H1 (cell line): ENCODE results near the gene SLC8A1. TPM values are rescaled to one million over a fixed set of nuclear protein-coding genes. Genes with fewer than 3 reads are reported as not detected.
A peak's percentile ranks its signal among the peaks of the same experiment; 100 is the strongest.

Experiments used
- CTCF ChIA-PET: fragments of 300-600 bp; sonication (Branson Sonifier 250); formaldehyde crosslinking; loops from one replicate; lab custom pipeline; 2021; ENCODE audit not compliant: partially characterized antibody; lab: Charles Lee
- POLR2A ChIA-PET: fragments of 300-600 bp; sonication (Branson Sonifier 250); formaldehyde crosslinking; loops from one replicate; lab custom pipeline; 2021; ENCODE audit warnings: inconsistent platforms; ENCODE audit not compliant: partially characterized antibody; lab: Charles Lee
- DNase-seq, 2 experiments: peaks; one replicate each; pipeline versions ENCODE4 v3.0.0 to v3.0.0-alpha.2; 2010 to 2022; ENCODE audit warnings: low spot score in 2 of 2, low read depth in 1 of 2, mixed read lengths in 1 of 2
- FAIRE-seq: peaks from 2 replicates; lab custom pipeline; 2011; peaks lifted over from hg19 to GRCh38; lab: Jason Lieb, UNC
- H2AFZ ChIP-seq: 2 replicates; pipeline ENCODE4 v1.8.1; 2012; ENCODE audit warnings: low read length, inconsistent platforms
- H2AK5ac ChIP-seq: 2 replicates; pipeline ENCODE4 v1.6.1; 2013; ENCODE audit warnings: low read depth, low read length
- H2BK120ac ChIP-seq: replicated peaks from 2 replicates; pipeline ENCODE3; 2013; ENCODE audit warnings: low read depth, low read length, inconsistent platforms
- H2BK12ac ChIP-seq: 2 replicates; pipeline ENCODE4 v1.6.1; 2013; ENCODE audit warnings: low read depth, low read length
- H2BK15ac ChIP-seq: 2 replicates; pipeline ENCODE4 v1.6.1; 2013; ENCODE audit warnings: low read length
- H2BK20ac ChIP-seq: 2 replicates; pipeline ENCODE4 v1.6.1; 2013; ENCODE audit warnings: low read length
- H2BK5ac ChIP-seq: 2 replicates; pipeline ENCODE4 v1.6.1; 2013; ENCODE audit warnings: low read depth, low read length
- H3K14ac ChIP-seq: 2 replicates; pipeline ENCODE4 v1.6.1; 2013; ENCODE audit warnings: inconsistent platforms; ENCODE audit not compliant: insufficient read length
- H3K18ac ChIP-seq: 2 replicates; pipeline ENCODE4 v1.6.1; 2013; ENCODE audit warnings: low read length; ENCODE audit errors: extremely low read depth
- H3K23ac ChIP-seq: 2 replicates; pipeline ENCODE4 v1.6.1; 2013; ENCODE audit warnings: inconsistent platforms; ENCODE audit not compliant: insufficient read length
- H3K23me2 ChIP-seq: 2 replicates; pipeline ENCODE4 v1.6.1; 2013; ENCODE audit warnings: low read depth, low read length
- H3K27ac ChIP-seq: 2 replicates; pipeline ENCODE4 v1.6.1; 2011; ENCODE audit warnings: low read depth, low read length, inconsistent platforms
- H3K27me3 ChIP-seq, 4 experiments: replicated peaks in 1 of 4; 1 replicate in 1 of 4; 2 replicates in 3 of 4; pipeline versions ENCODE4 v1.6.1 to v1.8.1; 2011 to 2013; ENCODE audit warnings: low read length in 3 of 4, mild to moderate bottlenecking in 3 of 4, inconsistent platforms in 2 of 4, mixed read lengths in 2 of 4, moderate library complexity in 1 of 4; ENCODE audit not compliant: control insufficient read depth in 3 of 4, insufficient read depth in 3 of 4; ENCODE audit errors: extremely low read depth in 1 of 4
- H3K36me3 ChIP-seq, 4 experiments: 2 replicates each; pipeline versions ENCODE4 v1.6.1 to v1.8.1; 2011 to 2013; ENCODE audit warnings: mild to moderate bottlenecking in 4 of 4, low read length in 3 of 4, moderate library complexity in 2 of 4, control low read depth in 1 of 4, inconsistent platforms in 1 of 4; ENCODE audit not compliant: insufficient read depth in 4 of 4, control insufficient read depth in 2 of 4
- H3K4ac ChIP-seq: replicated peaks from 2 replicates; pipeline ENCODE3; 2013; ENCODE audit warnings: low read length, low read depth, mixed read lengths, inconsistent platforms; ENCODE audit not compliant: insufficient read length
- H3K4me1 ChIP-seq, 4 experiments: replicated peaks in 1 of 4; 1 replicate in 1 of 4; 2 replicates in 3 of 4; pipeline versions ENCODE4 v1.6.1 to v1.8.1; 2011 to 2013; ENCODE audit warnings: low read length in 3 of 4, inconsistent platforms in 2 of 4, mixed read lengths in 1 of 4; ENCODE audit not compliant: insufficient read depth in 4 of 4, control insufficient read depth in 3 of 4
- H3K4me2 ChIP-seq, 2 experiments: 2 replicates each; pipeline versions ENCODE4 v1.6.1 to v1.8.1; 2011 to 2013; ENCODE audit warnings: low read depth in 2 of 2, low read length in 2 of 2, control low read depth in 1 of 2, inconsistent platforms in 1 of 2, mild to moderate bottlenecking in 1 of 2; ENCODE audit not compliant: insufficient read depth in 1 of 2
- H3K4me3 ChIP-seq, 4 experiments: fragments of 200-600, 300-600 bp in 1 of 4; sonication (generic), shearing (Covaris generic), sonication (Bioruptor Twin) in 1 of 4; 2 replicates each; pipeline versions ENCODE4 v1.5.1 to v1.8.1; 2011 to 2016; ENCODE audit warnings: low read length in 4 of 4, low read depth in 3 of 4, control low read depth in 2 of 4, inconsistent platforms in 2 of 4, mild to moderate bottlenecking in 2 of 4, mixed read lengths in 1 of 4, moderate library complexity in 1 of 4; ENCODE audit not compliant: insufficient read depth in 2 of 4; ENCODE audit errors: extremely low read depth in 1 of 4
- H3K56ac ChIP-seq: replicated peaks from 2 replicates; pipeline ENCODE3; 2013; ENCODE audit warnings: low read depth, mild to moderate bottlenecking, mixed read lengths, low read length, inconsistent platforms; ENCODE audit not compliant: insufficient read length
- H3K79me1 ChIP-seq: 2 replicates; pipeline ENCODE4 v1.6.1; 2013; ENCODE audit warnings: low read depth, low read length, control low read depth
- H3K79me2 ChIP-seq, 2 experiments: 2 replicates each; pipeline versions ENCODE4 v1.6.1 to v1.8.1; 2012 to 2013; ENCODE audit warnings: low read length in 2 of 2, mild to moderate bottlenecking in 2 of 2, inconsistent platforms in 1 of 2; ENCODE audit not compliant: insufficient read depth in 2 of 2, control insufficient read depth in 1 of 2
- H3K9ac ChIP-seq, 4 experiments: replicated peaks in 1 of 4; 1 replicate in 1 of 4; 2 replicates in 3 of 4; pipeline versions ENCODE4 v1.6.1 to v1.8.1; 2011 to 2013; ENCODE audit warnings: low read depth in 3 of 4, low read length in 3 of 4, control low read depth in 2 of 4, mild to moderate bottlenecking in 2 of 4, moderate library complexity in 2 of 4, inconsistent platforms in 1 of 4; ENCODE audit errors: extremely low read depth in 1 of 4
- H3K9me3 ChIP-seq, 2 experiments: 2 replicates each; pipeline versions ENCODE4 v1.6.1 to v1.8.1; 2012 to 2013; ENCODE audit warnings: mild to moderate bottlenecking in 2 of 2, moderate library complexity in 2 of 2, control low read depth in 1 of 2, inconsistent platforms in 1 of 2, low read depth in 1 of 2, low read length in 1 of 2, mixed read lengths in 1 of 2; ENCODE audit not compliant: insufficient read depth in 2 of 2
- H4K20me1 ChIP-seq, 2 experiments: replicated peaks in 1 of 2; 2 replicates each; pipeline versions ENCODE3 to v1.8.1; 2011 to 2013; ENCODE audit warnings: inconsistent platforms in 2 of 2, low read length in 2 of 2, mild to moderate bottlenecking in 1 of 2; ENCODE audit not compliant: insufficient read depth in 2 of 2, control insufficient read depth in 1 of 2
- H4K5ac ChIP-seq: 2 replicates; pipeline ENCODE4 v1.6.1; 2013; ENCODE audit warnings: low read length, low read depth, mixed read lengths, inconsistent platforms; ENCODE audit not compliant: insufficient read length
- H4K8ac ChIP-seq: 2 replicates; pipeline ENCODE4 v1.8.0; 2013; ENCODE audit warnings: mild to moderate bottlenecking, moderate library complexity, low read length, inconsistent platforms; ENCODE audit not compliant: insufficient read depth; ENCODE audit errors: extremely low read depth
- H4K91ac ChIP-seq: replicated peaks from 2 replicates; pipeline ENCODE3; 2013; ENCODE audit warnings: low read length, mixed read lengths, inconsistent platforms; ENCODE audit not compliant: insufficient read length
- KDM1A ChIP-seq: fragments of 200-600, 300-600 bp; sonication (generic); IDR thresholded peaks from 2 replicates; pipeline ENCODE4 v1.7.1; 2016; ENCODE audit warnings: mild to moderate bottlenecking, low read length, borderline replicate concordance
- MAFK ChIP-seq: IDR thresholded peaks from 2 replicates; pipeline ENCODE4 v1.6.1; 2012; ENCODE audit warnings: low read depth, mild to moderate bottlenecking, improper control_type of control experiment, low read length
- PHF8 ChIP-seq: fragments of 200-600 bp; sonication (generic); conservative IDR thresholded peaks from 2 replicates; pipeline ENCODE4 v1.7.1; 2012; ENCODE audit warnings: low read depth, mild to moderate bottlenecking, inconsistent platforms, low read length, moderate library complexity
- SIRT6 ChIP-seq: IDR thresholded peaks from one replicate; pipeline ENCODE4 v1.7.1; 2012; ENCODE audit warnings: low read length, inconsistent platforms
- TAF1 ChIP-seq: IDR thresholded peaks from 2 replicates; pipeline ENCODE4 v1.6.1; 2011; ENCODE audit warnings: mild to moderate bottlenecking, low read depth, low read length
- WGBS, 2 experiments: shearing (Covaris generic) in 1 of 2; methylation state at CpG; one replicate each; pipeline versions ENCODE4 v1.1.6 to v1.1.7; 2013 to 2015; ENCODE audit warnings: low lambda C conversion rate in 2 of 2, mixed read lengths in 2 of 2, inconsistent platforms in 1 of 2, low coverage in 1 of 2, missing lambda C conversion rate in 1 of 2; ENCODE audit not compliant: insufficient replicate concordance in 2 of 2, insufficient coverage in 1 of 2, insufficient read length in 1 of 2; ENCODE audit errors: extremely low coverage in 1 of 2, missing lambda C conversion rate in 1 of 2; 5-methylcytosine and 5-hydroxymethylcytosine counted together
- long read RNA-seq, 2 experiments: library from RNA in 1 of 2; library from capped mRNA in 1 of 2; stranded (forward); transcript quantifications; one replicate each; pipeline ENCODE4 v2.0.0, GENCODE V29; 2021; ENCODE audit warnings: inconsistent platforms in 1 of 2
- polyA minus RNA-seq, 3 experiments: library from RNA; depleted of rRNA, polyadenylated mRNA; stranded (reverse); fragments of >200 nt; gene quantifications; 1 replicate in 2 of 3; 2 replicates in 1 of 3; pipeline ENCODE4 v1.2.3, GENCODE V29; 2011
- polyA plus RNA-seq, 7 experiments: library from polyadenylated mRNA; depleted of rRNA in 3 of 7; stranded (reverse) in 5 of 7; unstranded in 2 of 7; fragments of >200 nt in 5 of 7; fragments of 200-250 nt in 2 of 7; gene quantifications; 1 replicate in 5 of 7; 2 replicates in 1 of 7; 4 replicates in 1 of 7; pipeline versions ENCODE4 v1.2.1 to v1.2.3, GENCODE V29; 2011 to 2013; ENCODE audit warnings: missing spikeins in 2 of 7, mixed read lengths in 2 of 7
- total RNA-seq: library from RNA; stranded (reverse); fragmentation: NEBNext Ultra II Directional; extraction: Animal tissue kit (Norgen Biotek cat#: 25700); gene quantifications from 2 replicates; pipeline ENCODE4 v1.2.1, GENCODE V29; 2021
- TF ChIP-seq, protein P1 (sequence below): IDR thresholded peaks from 2 replicates; pipeline ENCODE4 v1.6.1; 2011; ENCODE audit warnings: low read length, improper control_type of control experiment
- TF ChIP-seq, protein P2 (sequence below): IDR thresholded peaks from 2 replicates; pipeline ENCODE4 v1.6.1; 2012; ENCODE audit warnings: inconsistent platforms

SLC8A1 gene
- 3.2 and 3.6 TPM in 2 replicates for total RNA-seq
- polyA plus RNA-seq (2011; rRNA removed): 0.42 and 0.68 TPM in 2 replicates
- 0.59 TPM for polyA plus RNA-seq (2011; cell fraction: cytosol; rRNA removed)
- 0.81 TPM for polyA plus RNA-seq (2011; cell fraction: nucleus; rRNA removed)
- polyA plus RNA-seq (2012, experiment 1 of 2): 1.3 to 2.9 TPM (median 1.9 TPM) in 4 replicates
- polyA plus RNA-seq (2012, experiment 2 of 2): 0.16 TPM
- polyA plus RNA-seq (2013, experiment 1 of 2): 2.2 TPM
- 2.4 TPM for polyA plus RNA-seq (2013, experiment 2 of 2)
- polyA minus RNA-seq (2011; rRNA and poly(A)+ RNA removed): 7.7 and 10.3 TPM in 2 replicates
- polyA minus RNA-seq (2011; cell fraction: cytosol; rRNA and poly(A)+ RNA removed): 1.5 TPM
- 7.3 TPM for polyA minus RNA-seq (2011; cell fraction: nucleus; rRNA and poly(A)+ RNA removed)
- long read RNA-seq, experiment 1, partial matches to known transcripts: 1 of 2 reads
- long read RNA-seq, experiment 1, other reads (novel, unspliced or antisense): 1 of 2 reads
- long read RNA-seq, experiment 2: 0 reads

DNA sequence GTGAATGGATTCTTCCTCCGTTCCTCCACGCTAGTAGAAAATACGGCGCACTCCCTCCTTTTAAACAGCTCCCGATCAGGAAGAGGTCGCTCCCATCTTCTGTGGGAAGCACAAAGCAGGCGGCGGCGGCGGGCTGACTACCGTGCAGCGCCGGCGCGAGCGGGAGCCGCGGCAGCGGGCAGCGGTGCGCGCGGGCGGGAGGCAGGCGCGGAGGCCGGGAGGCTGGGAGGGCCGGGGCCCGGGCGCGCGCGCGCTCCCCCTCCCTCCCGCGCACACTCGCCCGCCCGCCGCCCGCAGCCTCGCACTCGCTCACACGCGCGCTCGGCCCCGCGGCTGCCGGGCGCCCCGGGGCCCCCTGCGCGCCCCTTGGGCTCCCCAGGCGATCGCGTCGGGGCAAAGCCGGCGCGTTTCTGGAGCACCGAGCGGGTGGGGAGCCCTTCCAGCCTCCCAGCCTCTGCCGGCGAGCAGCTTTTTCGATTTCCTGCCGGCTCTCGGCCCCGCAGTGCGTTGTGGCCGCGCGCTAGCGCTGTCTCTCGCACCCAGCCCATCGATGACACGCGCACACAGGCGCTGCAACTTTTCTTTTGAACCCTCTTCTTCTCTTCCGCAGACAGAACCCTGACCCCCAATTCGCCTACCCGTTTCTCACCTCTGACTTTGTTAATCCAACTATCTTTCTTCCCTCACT lies at the start of gene SLC8A1:
TSS of gene SLC8A1 (minus strand) at position 173 of the 688 bp plus-strand sequence.
- no peak within 1 kb of the TSS for H2BK5ac ChIP-seq
- DNase-seq (peak in 1 of 2 experiments; percentile 62), FAIRE-seq (no peak)
- H4K20me1 ChIP-seq: no peaks in the 10 kb centered on the region
- H3K18ac ChIP-seq: no peak within 1 kb of the TSS
- no peak within 1 kb of the TSS for H3K23ac ChIP-seq
- no peak within 1 kb of the TSS for H3K4ac ChIP-seq
- H3K9me3 ChIP-seq: no peaks in the 10 kb centered on the region
- H3K9ac ChIP-seq: peak within 1 kb of the TSS; percentile 8 to 59 (median 48); a peak in 6 of 7 replicates
- ChIA-PET CTCF (interaction anchor here (1.2 to 6.0 kb wide), 4 partner anchors 8 to 104 kb away, joined by 3 to 42 read pairs (median 4); no protein-coding TSS in a partner anchor), POLR2A (interaction anchor here (0.6 to 1.2 kb wide), 3 partner anchors 140 to 1288 kb away, joined by 4 to 5 read pairs (median 4); no protein-coding TSS in a partner anchor)
- H3K14ac ChIP-seq: no peak within 1 kb of the TSS
- no peaks in the 10 kb centered on the region for H3K79me2 ChIP-seq
- H3K4me2 ChIP-seq: peak within 1 kb of the TSS; percentile 83 to 95
- no peak within 1 kb of the TSS for H4K91ac ChIP-seq
- H2BK120ac ChIP-seq: no peak within 1 kb of the TSS
- H2BK15ac ChIP-seq: no peak within 1 kb of the TSS
- H4K5ac ChIP-seq: no peak within 1 kb of the TSS
- H3K23me2 ChIP-seq: peaks cover 9% of the 10 kb centered on the region
- 2% methylated on average over 41 of the region's 82 CpGs; no CpG with 5 or more reads in 1 of the 2 experiments for WGBS, 2 experiments
- H3K4me3 ChIP-seq: peak within 1 kb of the TSS; percentile 57 to 85 (median 60)
- peaks cover 5 to 36% (median 24%) of the 10 kb centered on the region in 4 experiments; a peak in 6 of 7 replicates for H3K27me3 ChIP-seq
- no peaks in the 10 kb centered on the region for H3K79me1 ChIP-seq
- no peak within 1 kb of the TSS for H2BK12ac ChIP-seq
- peak within 1 kb of the TSS; percentile 28; the same call in 1 of the 2 replicates for H2BK20ac ChIP-seq
- H3K27ac ChIP-seq: no peak within 1 kb of the TSS
- peak within 1 kb of the TSS; percentile 53; the same call in 1 of the 2 replicates for H4K8ac ChIP-seq
- no peaks in the 10 kb centered on the region for H3K36me3 ChIP-seq
- peaks cover 3 to 12% (median 4%) of the 10 kb centered on the region in 4 experiments; a peak in 6 of 7 replicates for H3K4me1 ChIP-seq
- peak within 1 kb of the TSS; percentile 88 for H2AFZ ChIP-seq
- peak within 1 kb of the TSS; percentile 1 for H3K56ac ChIP-seq
- H2AK5ac ChIP-seq: no peak within 1 kb of the TSS
- TF ChIP-seq TAF1 (peak; percentile 25; the same call in 1 of the 2 replicates), PHF8 (no peak), KDM1A (no peak), MAFK (no peak), SIRT6 (no peak)
- TF ChIP-seq, protein P1, sequence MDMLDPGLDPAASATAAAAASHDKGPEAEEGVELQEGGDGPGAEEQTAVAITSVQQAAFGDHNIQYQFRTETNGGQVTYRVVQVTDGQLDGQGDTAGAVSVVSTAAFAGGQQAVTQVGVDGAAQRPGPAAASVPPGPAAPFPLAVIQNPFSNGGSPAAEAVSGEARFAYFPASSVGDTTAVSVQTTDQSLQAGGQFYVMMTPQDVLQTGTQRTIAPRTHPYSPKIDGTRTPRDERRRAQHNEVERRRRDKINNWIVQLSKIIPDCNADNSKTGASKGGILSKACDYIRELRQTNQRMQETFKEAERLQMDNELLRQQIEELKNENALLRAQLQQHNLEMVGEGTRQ: no peak
- TF ChIP-seq, protein P2, sequence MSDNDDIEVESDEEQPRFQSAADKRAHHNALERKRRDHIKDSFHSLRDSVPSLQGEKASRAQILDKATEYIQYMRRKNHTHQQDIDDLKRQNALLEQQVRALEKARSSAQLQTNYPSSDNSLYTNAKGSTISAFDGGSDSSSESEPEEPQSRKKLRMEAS: peak; percentile 74
